Measurements from ENCODE around the gene PPIL6.

GRCh38 chr6:109474995-109475394, 34.6 kb upstream of the PPIL6 start:
- TF ChIP-seq CTCF (optimal IDR thresholded peaks at IDR 0.05 in 1 of 3, IDR thresholded peaks at IDR 0.05 in 1 of 3, conservative IDR thresholded peaks at IDR 0.05 in 1 of 3; ENCODE audit: extremely low read depth in 1 of 3, insufficient read depth in 2 of 3, low read length in 3 of 3) (no peak), EZH2 (IDR thresholded peaks at IDR 0.05; ENCODE audit: low read length) (no peak)
